K562 (cell line): ENCODE measurements around the gene SNRNP40. TPM values are rescaled to one million over a fixed set of nuclear protein-coding genes. Genes with fewer than 3 reads are reported as not detected.

Experiments used
- ATF3 ChIP-seq, 2 experiments: fragments of 450-650 bp in 1 of 2; sonication (generic) in 1 of 2; formaldehyde crosslinking in 1 of 2; IDR thresholded peaks in 1 of 2; conservative IDR thresholded peaks in 1 of 2; 2 replicates each; pipeline versions ENCODE4 v1.6.1 to v1.8.1; 2016 to 2023; ENCODE audit warnings: mild to moderate bottlenecking in 2 of 2, moderate library complexity in 2 of 2, inconsistent platforms in 1 of 2, missing genetic modification reagents in 1 of 2
- E2F8 ChIP-seq: fragments of 450-650 bp; IDR thresholded peaks from 2 replicates; pipeline ENCODE4 v1.7.1; 2018; ENCODE audit warnings: mild to moderate bottlenecking, low read depth; ENCODE audit not compliant: partially characterized antibody
- FOSL1 ChIP-seq: fragments of 200-800 bp; sonication (Bioruptor generic); conservative IDR thresholded peaks from 2 replicates; pipeline ENCODE4 v1.6.1; 2016; ENCODE audit warnings: missing genetic modification characterization, missing compliant biosample characterization
- MLLT1 ChIP-seq, 2 experiments: fragments of 450-650 bp; IDR thresholded peaks; 2 replicates each; pipeline ENCODE4 v1.6.1; 2016
- NBN ChIP-seq: fragments of 450-650 bp; IDR thresholded peaks from 2 replicates; pipeline ENCODE4 v1.6.1; 2016; ENCODE audit warnings: low read depth, mild to moderate bottlenecking
- NCOA1 ChIP-seq: fragments of 450-650 bp; IDR thresholded peaks from 2 replicates; pipeline ENCODE4 v1.6.1; 2016; ENCODE audit warnings: low read depth
- TOE1 ChIP-seq, 2 experiments: fragments of 450-650 bp in 1 of 2; sonication (generic) in 1 of 2; formaldehyde crosslinking in 1 of 2; IDR thresholded peaks; 2 replicates each; pipeline versions ENCODE4 v1.7.1 to v1.8.0; 2016 to 2022; ENCODE audit warnings: borderline replicate concordance in 2 of 2, mild to moderate bottlenecking in 2 of 2, antibody characterized with exemption in 1 of 2, inconsistent platforms in 1 of 2, low read depth in 1 of 2, missing genetic modification reagents in 1 of 2, moderate library complexity in 1 of 2
- polyA plus RNA-seq, 8 experiments: library from polyadenylated mRNA; depleted of rRNA in 4 of 8; stranded (reverse) in 5 of 8; unstranded in 3 of 8; fragments of >200 nt; fragmentation: Nextera tagmentation in 2 of 8; fragmentation: Illumina TruSeq in 1 of 8; extraction: Ambion mirVana in 2 of 8; extraction: Trizol in 1 of 8; gene quantifications; 2 replicates each; pipeline versions ENCODE4 v1.2.1 to v1.2.3, GENCODE V29; 2011 to 2014; ENCODE audit warnings: inconsistent platforms in 1 of 8, missing spikeins in 1 of 8
- total RNA-seq, 7 experiments: library from RNA; depleted of rRNA in 6 of 7; stranded (reverse); fragments of >200 nt in 6 of 7; fragmentation: Illumina TruSeq in 2 of 7; extraction: Trizol in 2 of 7; gene quantifications; 2 replicates each; pipeline versions ENCODE4 v1.2.1 to v1.2.3, GENCODE V29; 2011 to 2021; ENCODE audit warnings: low replicate concordance in 1 of 7
- TF ChIP-seq, protein P1 (sequence below): fragments of 250-450 bp; sonication (Bioruptor Pico); IDR thresholded peaks from 2 replicates; pipeline ENCODE4 v1.4.0; 2020; ENCODE audit warnings: mild to moderate bottlenecking, moderate library complexity
- TF ChIP-seq, protein P2 (sequence below): fragments of 450-650 bp; IDR thresholded peaks from 2 replicates; pipeline ENCODE4 v1.6.1; 2016
- TF ChIP-seq, protein P3 (sequence below): fragments of 200-400 bp; formaldehyde crosslinking; IDR thresholded peaks from 2 replicates; pipeline ENCODE4 v1.6.1; 2017; ENCODE audit warnings: mild to moderate bottlenecking, low read depth, low read length, moderate library complexity

The SNRNP40 gene
- total and polyA plus RNA-seq, 9 of the 15 experiments (the other 6 are each of a cell fraction or from before 2014, with no cell fraction given), result 48.7 to 278 (median 163) TPM

DNA sequence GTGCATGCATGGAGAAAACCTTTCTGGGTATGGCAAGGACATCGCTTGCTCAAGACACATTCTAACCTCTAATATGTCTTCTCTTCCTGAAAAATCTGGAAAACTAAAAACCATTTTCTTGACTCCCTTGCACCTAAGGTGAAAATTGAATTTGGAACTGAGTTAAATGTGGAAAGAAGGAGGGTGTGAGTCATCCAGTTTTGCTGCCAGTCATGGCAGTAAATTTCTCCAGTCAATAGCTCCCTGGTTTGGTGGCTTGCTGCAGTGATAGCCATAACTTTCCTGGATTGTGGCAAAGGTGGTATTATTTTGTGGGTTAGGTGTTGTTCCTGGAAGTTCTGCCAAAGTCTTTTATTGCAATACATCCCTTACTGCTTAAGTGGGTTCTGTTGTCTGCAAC is 2.8 kb upstream of the SNRNP40 start (continued):
- TF ChIP-seq, protein P1, sequence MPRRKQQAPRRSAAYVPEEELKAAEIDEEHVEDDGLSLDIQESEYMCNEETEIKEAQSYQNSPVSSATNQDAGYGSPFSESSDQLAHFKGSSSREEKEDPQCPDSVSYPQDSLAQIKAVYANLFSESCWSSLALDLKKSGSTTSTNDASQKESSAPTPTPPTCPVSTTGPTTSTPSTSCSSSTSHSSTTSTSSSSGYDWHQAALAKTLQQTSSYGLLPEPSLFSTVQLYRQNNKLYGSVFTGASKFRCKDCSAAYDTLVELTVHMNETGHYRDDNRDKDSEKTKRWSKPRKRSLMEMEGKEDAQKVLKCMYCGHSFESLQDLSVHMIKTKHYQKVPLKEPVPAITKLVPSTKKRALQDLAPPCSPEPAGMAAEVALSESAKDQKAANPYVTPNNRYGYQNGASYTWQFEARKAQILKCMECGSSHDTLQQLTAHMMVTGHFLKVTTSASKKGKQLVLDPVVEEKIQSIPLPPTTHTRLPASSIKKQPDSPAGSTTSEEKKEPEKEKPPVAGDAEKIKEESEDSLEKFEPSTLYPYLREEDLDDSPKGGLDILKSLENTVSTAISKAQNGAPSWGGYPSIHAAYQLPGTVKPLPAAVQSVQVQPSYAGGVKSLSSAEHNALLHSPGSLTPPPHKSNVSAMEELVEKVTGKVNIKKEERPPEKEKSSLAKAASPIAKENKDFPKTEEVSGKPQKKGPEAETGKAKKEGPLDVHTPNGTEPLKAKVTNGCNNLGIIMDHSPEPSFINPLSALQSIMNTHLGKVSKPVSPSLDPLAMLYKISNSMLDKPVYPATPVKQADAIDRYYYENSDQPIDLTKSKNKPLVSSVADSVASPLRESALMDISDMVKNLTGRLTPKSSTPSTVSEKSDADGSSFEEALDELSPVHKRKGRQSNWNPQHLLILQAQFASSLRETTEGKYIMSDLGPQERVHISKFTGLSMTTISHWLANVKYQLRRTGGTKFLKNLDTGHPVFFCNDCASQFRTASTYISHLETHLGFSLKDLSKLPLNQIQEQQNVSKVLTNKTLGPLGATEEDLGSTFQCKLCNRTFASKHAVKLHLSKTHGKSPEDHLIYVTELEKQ (CRISPR knock-in tag), result no peak
- no peak for TF ChIP-seq NBN
- TF ChIP-seq MLLT1 (IDR thresholded peaks at IDR 0.05), result no peak
- no peak for TF ChIP-seq E2F8
- TF ChIP-seq, protein P2, sequence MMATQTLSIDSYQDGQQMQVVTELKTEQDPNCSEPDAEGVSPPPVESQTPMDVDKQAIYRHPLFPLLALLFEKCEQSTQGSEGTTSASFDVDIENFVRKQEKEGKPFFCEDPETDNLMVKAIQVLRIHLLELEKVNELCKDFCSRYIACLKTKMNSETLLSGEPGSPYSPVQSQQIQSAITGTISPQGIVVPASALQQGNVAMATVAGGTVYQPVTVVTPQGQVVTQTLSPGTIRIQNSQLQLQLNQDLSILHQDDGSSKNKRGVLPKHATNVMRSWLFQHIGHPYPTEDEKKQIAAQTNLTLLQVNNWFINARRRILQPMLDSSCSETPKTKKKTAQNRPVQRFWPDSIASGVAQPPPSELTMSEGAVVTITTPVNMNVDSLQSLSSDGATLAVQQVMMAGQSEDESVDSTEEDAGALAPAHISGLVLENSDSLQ, result peak; percentile 59
- TF ChIP-seq FOSL1, result peak; percentile 75
- TF ChIP-seq, protein P3, sequence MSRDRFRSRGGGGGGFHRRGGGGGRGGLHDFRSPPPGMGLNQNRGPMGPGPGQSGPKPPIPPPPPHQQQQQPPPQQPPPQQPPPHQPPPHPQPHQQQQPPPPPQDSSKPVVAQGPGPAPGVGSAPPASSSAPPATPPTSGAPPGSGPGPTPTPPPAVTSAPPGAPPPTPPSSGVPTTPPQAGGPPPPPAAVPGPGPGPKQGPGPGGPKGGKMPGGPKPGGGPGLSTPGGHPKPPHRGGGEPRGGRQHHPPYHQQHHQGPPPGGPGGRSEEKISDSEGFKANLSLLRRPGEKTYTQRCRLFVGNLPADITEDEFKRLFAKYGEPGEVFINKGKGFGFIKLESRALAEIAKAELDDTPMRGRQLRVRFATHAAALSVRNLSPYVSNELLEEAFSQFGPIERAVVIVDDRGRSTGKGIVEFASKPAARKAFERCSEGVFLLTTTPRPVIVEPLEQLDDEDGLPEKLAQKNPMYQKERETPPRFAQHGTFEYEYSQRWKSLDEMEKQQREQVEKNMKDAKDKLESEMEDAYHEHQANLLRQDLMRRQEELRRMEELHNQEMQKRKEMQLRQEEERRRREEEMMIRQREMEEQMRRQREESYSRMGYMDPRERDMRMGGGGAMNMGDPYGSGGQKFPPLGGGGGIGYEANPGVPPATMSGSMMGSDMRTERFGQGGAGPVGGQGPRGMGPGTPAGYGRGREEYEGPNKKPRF, result no peak
- no peak for TF ChIP-seq NCOA1
- TF ChIP-seq TOE1 (IDR thresholded peaks at IDR 0.05; ENCODE audit: borderline replicate concordance), result no peak
- no peak for TF ChIP-seq TOE1 (CRISPR knock-in tag; IDR thresholded peaks at IDR 0.05; ENCODE audit: borderline replicate concordance, low read depth)
- peak; percentile 61 for TF ChIP-seq ATF3 (IDR thresholded peaks at IDR 0.05)
- TF ChIP-seq ATF3 (CRISPR knock-in tag; conservative IDR thresholded peaks at IDR 0.05), result no peak
